GM18508 (cell line): ENCODE data around the gene ROR1.

Experiments
- ATAC-seq: cut with Tn5 transposase; IDR thresholded peaks from one replicate; pipeline ENCODE4 v1.9.1; 2021; ENCODE audit warnings: moderate number of reproducible peaks; ENCODE audit not compliant: insufficient read depth, unreplicated experiment

ROR1 gene

GRCh38 chr1:64038119-64038518, 264.3 kb downstream of the ROR1 start:
- ATAC-seq, result no peak

- ATAC-seq, result no peak
These were observed 265.1 kb downstream of the ROR1 start for GRCh38 chr1:64038965-64039364.

- ATAC-seq, result no peak
These were observed 265.6 kb downstream of the ROR1 start for GRCh38 chr1:64039390-64039926.

GRCh38 chr1:64041371-64042131, 267.7 kb downstream of the ROR1 start:
- ATAC-seq, result no peak

- ATAC-seq, result no peak
These were observed 268.7 kb downstream of the ROR1 start for GRCh38 chr1:64042331-64043100.

- ATAC-seq, result no peak
These were observed 269.5 kb downstream of the ROR1 start for GRCh38 chr1:64043288-64043687.

GRCh38 chr1:64043976-64044375, 270.2 kb downstream of the ROR1 start:
- ATAC-seq, result no peak

- ATAC-seq, result no peak
These were observed 272.4 kb downstream of the ROR1 start for GRCh38 chr1:64046243-64046642.

- ATAC-seq, result no peak
These were observed 273.1 kb downstream of the ROR1 start for GRCh38 chr1:64046891-64047290.

- ATAC-seq, result no peak
These were observed 273.8 kb downstream of the ROR1 start for GRCh38 chr1:64047549-64047996.

GRCh38 chr1:64049900-64050540, 276.2 kb downstream of the ROR1 start:
- ATAC-seq, result no peak

- ATAC-seq, result no peak
These were observed 276.8 kb downstream of the ROR1 start for GRCh38 chr1:64050601-64051000.

GRCh38 chr1:64051796-64052195, 278.0 kb downstream of the ROR1 start:
- ATAC-seq, result no peak

GRCh38 chr1:64052777-64053176, 279.0 kb downstream of the ROR1 start:
- ATAC-seq, result no peak

GRCh38 chr1:64055310-64055709, 281.5 kb downstream of the ROR1 start:
- no peak for ATAC-seq

- ATAC-seq, result no peak
These were observed 285.7 kb downstream of the ROR1 start for GRCh38 chr1:64059556-64059955.

- ATAC-seq, result no peak
These were observed 286.9 kb downstream of the ROR1 start for GRCh38 chr1:64060611-64061302.

- ATAC-seq, result no peak
These were observed 287.8 kb downstream of the ROR1 start for GRCh38 chr1:64061430-64062104.

- ATAC-seq, result no peak
These were observed 288.7 kb downstream of the ROR1 start for GRCh38 chr1:64062529-64062928.
